ENCODE data around the gene GAL3ST2. TPM values are rescaled to one million over a fixed set of nuclear protein-coding genes. Genes with fewer than 3 reads are reported as not detected.

GAL3ST2 gene
- total and polyA plus RNA-seq, 2 of the 8 experiments (the other 6 are each of a cell fraction or from before 2014, with no cell fraction given), result not detected

GRCh38 chr2:241748468-241749256 lies 28.0 kb upstream of the GAL3ST2 start (continued):
- TF ChIP-seq CHD7 (IDR thresholded peaks at IDR 0.05; ENCODE audit: insufficient replicate concordance, low read length) (no peak), BCL11A (IDR thresholded peaks at IDR 0.05; ENCODE audit: low read depth in 2 of 2, low read length in 2 of 2) (no peak), POLR2A (IDR thresholded peaks at IDR 0.05; ENCODE audit: control extremely low read depth in 1 of 2, low read depth in 2 of 2, low read length in 2 of 2) (no peak), ATF2 (IDR thresholded peaks at IDR 0.05; ENCODE audit: low read length) (no peak), CHD2 (IDR thresholded peaks at IDR 0.05; ENCODE audit: low read length) (no peak), RAD21 (IDR thresholded peaks at IDR 0.05 in 1 of 2, conservative IDR thresholded peaks at IDR 0.05 in 1 of 2; ENCODE audit: low read depth in 2 of 2, low read length in 2 of 2) (no peak), CREB1 (IDR thresholded peaks at IDR 0.05) (no peak), RBBP5 (IDR thresholded peaks at IDR 0.05; ENCODE audit: borderline replicate concordance, low read depth, low read length) (no peak), NRF1 (IDR thresholded peaks at IDR 0.05; ENCODE audit: low read depth, low read length) (no peak)

Measured in H1 (cell line).